Aorta (tissue), 5 donors: ENCODE data around the gene HBQ1. TPM values are rescaled to one million over a fixed set of nuclear protein-coding genes. Genes with fewer than 3 reads are reported as not detected.
"Not testable (repeated sequence)": the region's sequence is repeated elsewhere in the genome, so short reads cannot be mapped to it uniquely, and the experiment has no call there.

Experiments
- ATAC-seq: fragments of 200-7000 bp; cut with Tn5 transposase; one replicate; pipeline ENCODE4 v1.9.1; 2022; ENCODE audit warnings: moderate library complexity; ENCODE audit not compliant: low FRiP score
- DNase-seq, 2 donors: peaks; one replicate each; pipeline ENCODE4 v3.0.0-alpha.2; 2020
- H3K27ac ChIP-seq, 2 donors: one replicate each; pipeline ENCODE4 v1.5.1; 2013; ENCODE audit warnings: low read length in 2 of 2, mild to moderate bottlenecking in 2 of 2, moderate library complexity in 2 of 2, control low read depth in 1 of 2, inconsistent platforms in 1 of 2, low read depth in 1 of 2
- H3K27me3 ChIP-seq, 2 donors: one replicate each; pipeline ENCODE4 v1.6.1; 2013; ENCODE audit warnings: control low read depth in 1 of 2, low read length in 1 of 2, mild to moderate bottlenecking in 1 of 2, moderate library complexity in 1 of 2; ENCODE audit not compliant: insufficient read depth in 2 of 2, control insufficient read depth in 1 of 2
- H3K36me3 ChIP-seq, 2 donors: one replicate each; pipeline ENCODE4 v1.6.1; 2013; ENCODE audit warnings: control low read depth in 1 of 2, low read length in 1 of 2, mild to moderate bottlenecking in 1 of 2; ENCODE audit not compliant: insufficient read depth in 2 of 2, control insufficient read depth in 1 of 2
- H3K4me1 ChIP-seq, 2 donors: one replicate each; pipeline ENCODE4 v1.6.1; 2013; ENCODE audit warnings: low read length in 2 of 2, control low read depth in 1 of 2, mild to moderate bottlenecking in 1 of 2, moderate library complexity in 1 of 2; ENCODE audit not compliant: insufficient read depth in 2 of 2, control insufficient read depth in 1 of 2
- H3K4me3 ChIP-seq, 2 donors: one replicate each; pipeline ENCODE4 v1.5.1; 2013; ENCODE audit warnings: low read length in 2 of 2, control low read depth in 1 of 2, mild to moderate bottlenecking in 1 of 2
- H3K9me3 ChIP-seq: one replicate; pipeline ENCODE4 v1.6.1; 2013; ENCODE audit warnings: mild to moderate bottlenecking, low read length; ENCODE audit not compliant: control insufficient read depth
- WGBS, 2 donors: extraction: QIAGEN DNeasy Blood & Tissue Kit; methylation state at CpG; one replicate each; pipeline ENCODE4 v1.1.7; 2013; 5-methylcytosine and 5-hydroxymethylcytosine counted together
- intact Hi-C, 2 donors: fragments of 100-400 bp; cut with DNase I; formaldehyde crosslinking; loops; one replicate each; pipeline versions ENCODE4 v1.14.2 to v1.15.0; 2022
- polyA plus RNA-seq, 2 donors: library from polyadenylated mRNA; stranded (reverse); fragments of 200-250 nt; gene quantifications; one replicate each; pipeline ENCODE4 v1.2.3, GENCODE V29; 2013
- total RNA-seq, 2 donors: library from RNA; stranded (reverse); fragmentation: NEBNext Ultra II Directional; extraction: Animal tissue kit (Norgen Biotek cat#: 25700); gene quantifications; one replicate each; pipeline ENCODE4 v1.2.1, GENCODE V29; 2021
- donor health status: healthy with polysubstance abuse.
- donor health status: Bipolar disorder and iron deficiency.
- donor health status: DM: no; HTN: no; CAD: no.
- donor health status: DM: no; HTN: no; CAD: no.
- donor health status: DM: yes; HTN: yes; CAD: no.

The HBQ1 gene
- total and polyA plus RNA-seq, 4 donors: not detected

GRCh38 chr16:155031-155398 lies 25.2 kb upstream of the HBQ1 start:
- DNase-seq (peak in 1 of 2 donors; percentile 35), ATAC-seq (no peak)
- no peaks in the 10 kb centered on the region for H3K9me3 ChIP-seq
- WGBS, 2 donors: 63 to 74% methylated on average over 7 of the region's 7 CpGs
- H3K36me3 ChIP-seq: no peaks in the 10 kb centered on the region
- no peaks in the 10 kb centered on the region for H3K4me1 ChIP-seq
- peaks cover 0 to 2% of the 10 kb centered on the region in 2 donors for H3K27me3 ChIP-seq
- H3K4me3 ChIP-seq: no peak overlapping the region
- intact Hi-C loops: no loop called here
- no peak overlapping the region for H3K27ac ChIP-seq

GRCh38 chr16:159136-159849 lies 21.0 kb upstream of the HBQ1 start:
- Histone ChIP-seq H3K4me1 (no peaks in the 10 kb centered on the region), H3K27me3 (peaks cover 0 to 2% of the 10 kb centered on the region in 2 donors), H3K9me3 (no peaks in the 10 kb centered on the region), H3K4me3 (no peak overlapping the region), H3K27ac (no peak overlapping the region), H3K36me3 (no peaks in the 10 kb centered on the region)
- intact Hi-C loops: no loop called here
- ATAC-seq (no peak), DNase-seq (no peak)
- WGBS, 2 donors: 41 to 48% methylated on average over 6 of the region's 6 CpGs

GRCh38 chr16:160242-160641 lies 20.0 kb upstream of the HBQ1 start:
- H3K4me1 ChIP-seq, ATAC-seq, H3K27me3 ChIP-seq, H3K36me3 ChIP-seq, DNase-seq, H3K27ac ChIP-seq, intact Hi-C loops, H3K4me3 ChIP-seq, H3K9me3 ChIP-seq: not testable (repeated sequence)
- WGBS, 2 donors: 71 to 78% methylated on average over 18 to 20 of the region's 20 CpGs

DNA sequence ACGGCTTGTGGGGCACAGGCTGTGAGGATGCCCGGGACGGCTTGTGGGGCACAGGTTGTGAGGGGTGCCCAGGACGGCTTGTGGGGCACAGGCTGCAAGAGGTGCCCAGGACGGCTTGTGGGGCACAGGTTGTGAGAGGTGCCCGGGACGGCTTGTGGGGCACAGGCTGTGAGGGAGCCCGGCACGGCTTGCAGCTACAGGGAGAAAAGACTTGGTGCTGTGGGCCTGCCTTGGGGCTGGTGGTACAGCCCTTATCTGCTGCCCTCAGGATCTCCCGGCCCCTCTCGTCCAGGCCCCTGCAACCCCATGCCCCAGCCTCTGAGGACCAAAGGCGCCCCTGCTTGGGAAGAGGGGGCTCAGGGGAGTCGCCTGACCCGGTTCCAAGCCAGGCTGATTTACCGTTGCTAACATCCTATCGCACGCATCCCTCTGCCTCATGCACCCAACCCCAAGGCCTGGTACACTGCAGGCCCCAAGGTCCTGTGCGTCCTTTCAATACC lies 19.5 kb upstream of the HBQ1 start:
- WGBS, 2 donors: 60 to 61% methylated on average over 15 to 18 of the region's 18 CpGs
- H3K27me3 ChIP-seq: no peaks in the 10 kb centered on the region

GRCh38 chr16:162271-162991 lies 17.8 kb upstream of the HBQ1 start:
- WGBS, 2 donors: 88 to 91% methylated on average over 13 of the region's 13 CpGs
- no peaks in the 10 kb centered on the region for H3K27me3 ChIP-seq

More for the DNA sequence above, 19.5 kb upstream of the HBQ1 start:
- Histone ChIP-seq H3K4me3 (no peak overlapping the region), H3K27ac (no peak overlapping the region), H3K9me3 (no peaks in the 10 kb centered on the region), H3K4me1 (no peaks in the 10 kb centered on the region), H3K36me3 (no peaks in the 10 kb centered on the region)
- no peak for DNase-seq
- no peak for ATAC-seq
- intact Hi-C loops: no loop called here

DNA sequence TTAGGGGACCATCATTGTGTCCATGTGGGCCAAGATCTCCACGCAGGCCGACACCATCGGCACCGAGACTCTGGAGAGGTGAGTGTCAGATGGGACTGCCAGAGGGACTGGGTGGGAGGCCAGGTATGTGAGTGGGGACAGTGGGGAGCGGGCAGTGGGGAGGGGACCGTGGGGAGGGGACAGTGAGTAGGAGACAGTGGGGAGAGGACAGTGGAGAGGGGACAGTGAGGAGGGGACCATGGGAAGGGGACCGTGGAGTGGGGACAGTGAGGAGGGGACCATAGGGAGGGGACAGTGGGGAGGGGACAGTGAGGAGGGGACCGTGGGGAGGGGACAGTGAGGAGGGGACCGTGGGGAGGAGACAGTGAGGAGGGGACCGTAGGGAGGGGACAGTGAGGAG lies 17.1 kb upstream of the HBQ1 start:
- WGBS, 2 donors: 89 to 92% methylated on average over 5 to 10 of the region's 10 CpGs
- intact Hi-C loops: not testable (repeated sequence)

More at GRCh38 chr16:162271-162991, 17.8 kb upstream of the HBQ1 start:
- no peaks in the 10 kb centered on the region for H3K36me3 ChIP-seq
- no peaks in the 10 kb centered on the region for H3K9me3 ChIP-seq
- intact Hi-C loops: no loop called here
- no peak overlapping the region for H3K27ac ChIP-seq
- H3K4me3 ChIP-seq: no peak overlapping the region
- DNase-seq (no peak), ATAC-seq (no peak)
- H3K4me1 ChIP-seq: no peaks in the 10 kb centered on the region

GRCh38 chr16:163696-164095 lies 16.6 kb upstream of the HBQ1 start:
- H3K9me3 ChIP-seq, H3K36me3 ChIP-seq, H3K4me1 ChIP-seq, intact Hi-C loops, H3K27ac ChIP-seq, ATAC-seq, H3K27me3 ChIP-seq, DNase-seq, H3K4me3 ChIP-seq: not testable (repeated sequence)
- WGBS, 2 donors: 17 to 33% methylated on average over 2 of the region's 3 CpGs

More for the DNA sequence above, 17.1 kb upstream of the HBQ1 start:
- H3K27me3 ChIP-seq, H3K4me1 ChIP-seq, H3K4me3 ChIP-seq, ATAC-seq, H3K27ac ChIP-seq, H3K9me3 ChIP-seq, H3K36me3 ChIP-seq, DNase-seq: not testable (repeated sequence)

DNA sequence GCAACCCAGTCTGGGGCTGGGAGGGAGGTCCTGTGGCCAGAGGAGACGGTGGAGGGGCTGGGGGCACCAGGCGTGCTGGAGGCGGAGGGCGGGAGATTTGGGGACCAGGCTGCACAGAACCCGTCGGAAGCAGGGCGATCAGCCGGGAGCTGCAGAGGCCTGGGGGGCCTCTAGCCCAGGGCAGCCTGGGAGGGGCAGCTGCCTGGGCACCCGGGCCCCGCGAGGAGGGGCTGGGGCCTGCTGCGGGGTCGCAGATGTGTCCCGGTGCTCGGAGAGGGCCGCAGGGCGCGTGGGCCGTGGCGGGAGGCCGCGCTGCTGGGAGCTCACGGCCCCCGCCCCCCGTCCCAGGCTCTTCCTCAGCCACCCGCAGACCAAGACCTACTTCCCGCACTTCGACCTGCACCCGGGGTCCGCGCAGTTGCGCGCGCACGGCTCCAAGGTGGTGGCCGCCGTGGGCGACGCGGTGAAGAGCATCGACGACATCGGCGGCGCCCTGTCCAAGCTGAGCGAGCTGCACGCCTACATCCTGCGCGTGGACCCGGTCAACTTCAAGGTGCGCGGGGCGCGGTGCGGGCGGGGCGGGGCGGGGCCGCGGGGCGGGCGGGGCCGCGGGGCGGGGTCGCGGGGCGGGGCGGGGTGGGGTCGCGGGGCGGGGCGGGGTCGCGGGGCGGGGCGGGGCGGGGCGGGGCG lies 16.0 kb upstream of the HBQ1 start:
- H3K27ac ChIP-seq, H3K4me3 ChIP-seq, H3K4me1 ChIP-seq, H3K27me3 ChIP-seq, ATAC-seq, intact Hi-C loops, H3K36me3 ChIP-seq, H3K9me3 ChIP-seq, DNase-seq: not testable (repeated sequence)
- WGBS, 2 donors: 2% methylated on average over 30 of the region's 80 CpGs; no CpG with 5 or more reads in 1 of the 2 donors
